HG03139 (cell line): ENCODE results near the gene DCXR.
"Not testable (repeated sequence)": the region's sequence is repeated elsewhere in the genome, so short reads cannot be mapped to it uniquely, and the experiment has no call there.

ENCODE experiments used
- ATAC-seq: cut with Tn5 transposase; IDR thresholded peaks from one replicate; pipeline ENCODE4 v1.9.1; 2021; ENCODE audit not compliant: unreplicated experiment

Gene DCXR

DNA sequence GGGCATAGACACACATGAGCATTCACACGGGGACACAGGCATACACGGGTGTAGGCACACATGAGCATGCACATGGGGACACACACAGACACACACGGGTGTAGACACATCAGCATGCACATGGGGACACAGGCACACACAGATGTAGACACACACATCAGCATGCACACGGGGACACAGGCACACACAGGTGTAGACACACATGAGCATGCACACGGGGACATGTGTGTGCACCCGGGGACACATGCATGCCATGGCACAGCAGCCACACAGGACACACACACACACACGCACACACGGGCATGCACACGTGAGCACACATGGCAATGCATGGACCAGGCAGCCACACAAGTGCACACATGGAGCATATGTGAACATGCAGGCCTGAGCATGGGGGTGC, 5.2 kb upstream of the DCXR start:
- ATAC-seq = no peak

DNA sequence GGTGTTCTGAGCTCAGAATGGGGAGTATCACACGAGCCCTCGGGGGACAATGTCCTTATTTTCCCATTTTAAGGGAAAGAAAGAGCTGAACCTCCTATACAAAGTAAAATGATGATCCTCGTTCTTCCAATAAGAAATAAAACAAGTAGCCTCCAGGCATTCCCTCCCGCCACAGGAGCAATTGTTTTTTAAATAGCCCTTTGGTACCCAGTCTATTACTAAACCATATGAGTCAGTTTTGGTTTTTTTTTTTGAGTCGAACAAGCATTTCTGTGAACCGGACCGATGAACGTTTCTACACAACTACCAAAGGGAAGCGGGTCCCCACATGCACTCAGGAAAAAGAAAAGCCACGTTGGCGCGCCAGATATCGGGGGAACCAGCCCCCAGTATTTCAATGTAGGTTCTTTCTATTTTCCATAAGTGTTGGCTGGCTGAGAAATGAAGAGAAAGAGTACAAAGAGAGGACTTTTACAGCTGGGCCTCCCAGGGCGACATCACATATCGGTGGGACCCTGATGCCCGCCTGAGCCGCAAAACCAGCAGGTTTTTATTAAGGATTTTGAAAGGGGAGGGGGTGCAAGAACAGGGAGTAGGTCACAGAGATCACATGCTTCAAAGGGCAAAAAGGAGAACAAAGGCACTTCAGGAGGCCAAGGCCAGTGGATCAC, 3.8 kb upstream of the DCXR start:
- ATAC-seq = no peak

DNA sequence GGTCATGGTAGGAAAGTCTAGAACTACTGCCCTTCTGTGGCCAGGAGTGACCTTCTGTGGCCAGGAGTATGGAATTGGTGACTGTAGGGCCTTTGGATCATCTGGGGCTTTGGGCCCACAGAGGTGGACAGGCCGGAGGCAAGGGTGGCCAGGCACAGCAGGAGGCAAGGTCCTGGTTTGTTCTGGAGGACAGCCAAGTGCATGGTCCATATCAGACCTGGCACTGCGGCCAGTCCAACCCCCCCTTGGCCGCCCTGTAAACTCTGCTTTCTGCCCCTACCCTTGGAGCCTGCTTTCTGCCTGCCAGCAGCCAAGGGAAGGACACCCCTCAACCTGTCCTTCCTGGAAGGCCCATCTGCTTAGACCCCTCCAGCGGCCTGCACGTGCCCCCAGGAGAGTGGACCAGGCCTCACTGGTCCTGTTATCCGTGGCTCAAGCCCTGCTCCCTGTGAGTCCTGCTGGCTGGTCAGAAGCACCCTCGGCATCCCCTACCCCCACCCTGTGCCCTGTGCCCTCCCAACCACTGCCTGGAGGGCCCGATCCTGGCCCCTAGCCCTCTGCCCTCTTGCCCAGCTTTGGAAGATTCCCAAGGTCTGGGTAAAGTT, 2.3 kb upstream of the DCXR start:
- no peak for ATAC-seq

DNA sequence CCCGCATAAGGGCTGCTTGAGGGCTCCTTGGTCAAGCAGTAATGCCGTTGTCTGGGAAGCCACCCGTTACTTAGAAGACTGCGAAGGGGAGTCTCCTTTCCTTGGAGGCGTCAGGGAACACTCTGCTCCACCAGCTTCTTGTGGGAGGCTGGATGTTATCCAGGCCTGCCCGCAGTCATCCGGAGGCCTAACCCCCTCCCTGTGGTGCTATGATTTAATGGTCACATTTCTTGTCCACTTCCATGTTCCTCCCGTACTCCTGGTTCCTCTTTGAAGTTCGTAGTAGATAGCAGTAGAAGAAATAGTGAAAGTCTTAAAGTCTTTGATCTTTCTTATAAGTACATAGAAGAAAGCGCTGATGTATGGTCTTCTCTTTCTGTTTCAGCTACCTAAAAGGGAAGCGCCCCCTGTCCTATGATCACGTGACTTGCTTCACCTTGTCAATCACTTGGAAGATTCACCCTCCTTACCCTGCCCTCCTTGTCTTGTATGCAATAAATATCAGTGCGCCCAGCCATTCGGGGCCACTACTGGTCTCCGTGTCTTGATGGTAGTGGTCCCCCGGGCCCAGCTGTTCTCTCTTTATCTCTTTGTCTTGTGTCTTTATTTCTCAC, 1.4 kb upstream of the DCXR start:
- ATAC-seq = not testable (repeated sequence)

DNA sequence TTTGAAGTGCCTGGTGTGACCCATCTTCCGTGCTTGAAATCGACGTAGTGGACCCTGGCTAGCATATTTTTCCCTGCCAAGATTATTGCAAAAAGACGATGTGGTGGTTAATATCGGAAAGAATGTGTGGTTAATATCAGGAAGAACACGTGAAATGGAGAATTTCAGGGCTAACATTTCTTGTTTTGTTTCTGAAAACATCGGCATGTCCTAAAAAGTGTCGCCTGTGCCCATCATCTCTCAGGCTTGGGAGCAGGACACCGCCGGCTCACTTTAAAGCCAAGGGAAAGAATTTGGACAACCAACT, 345 bp upstream of the DCXR start:
- ATAC-seq = no peak

DNA sequence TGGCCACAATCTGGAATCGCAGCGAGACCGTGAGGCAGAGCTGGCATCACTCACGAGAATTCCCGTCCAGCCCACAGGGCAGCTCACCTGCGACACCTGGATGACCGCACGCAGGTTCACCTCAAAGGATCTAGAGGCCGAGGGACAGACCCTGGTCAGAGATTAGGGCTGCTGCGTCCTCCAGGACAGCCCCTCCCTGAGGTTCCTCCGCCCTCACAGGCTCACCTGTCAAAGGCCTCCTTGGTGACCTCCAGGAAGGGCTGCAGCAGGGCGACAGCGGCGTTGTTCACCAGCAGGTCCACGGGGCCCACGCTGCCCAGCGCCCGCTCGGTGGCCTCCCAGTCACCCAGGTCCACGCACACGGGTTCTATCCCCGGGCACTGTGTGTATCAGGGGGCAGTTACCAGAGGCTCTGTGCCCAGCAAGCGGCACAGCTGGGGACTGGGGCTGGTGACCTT, 834 bp downstream of the DCXR start:
- no peak for ATAC-seq

DNA sequence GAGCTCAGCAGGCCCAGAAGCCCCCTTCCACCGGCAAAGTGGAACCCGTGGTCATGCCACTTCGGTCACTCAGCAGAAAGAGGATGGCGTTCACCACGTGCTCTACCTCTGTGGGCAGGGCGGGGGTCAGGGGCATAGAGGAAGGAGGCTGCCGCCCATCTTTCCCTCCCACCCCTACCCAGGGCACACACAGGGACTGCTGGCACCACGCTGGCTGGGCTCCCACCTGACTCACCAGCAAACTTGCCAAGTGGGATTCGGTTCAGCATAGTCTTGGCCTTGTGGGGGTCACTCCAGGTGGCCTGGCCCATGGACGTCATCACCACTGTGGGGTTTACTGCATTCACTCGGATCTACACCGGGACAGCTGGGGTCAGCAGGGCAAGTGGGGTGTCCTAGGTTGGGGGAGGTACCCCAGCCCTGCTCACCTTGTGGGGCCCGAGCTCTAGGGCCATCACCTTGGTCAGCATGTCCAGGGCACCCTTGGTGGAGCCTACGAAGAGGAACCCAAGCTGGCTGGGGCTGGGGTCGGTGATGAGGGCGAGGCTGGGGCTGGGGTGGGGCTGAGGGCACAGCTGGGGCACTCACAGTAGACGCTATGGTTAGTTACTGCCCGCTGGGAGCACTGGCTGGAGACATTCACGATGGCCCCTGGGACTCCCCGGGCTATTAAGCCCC, 1.4 kb downstream of the DCXR start:
- ATAC-seq = no peak

DNA sequence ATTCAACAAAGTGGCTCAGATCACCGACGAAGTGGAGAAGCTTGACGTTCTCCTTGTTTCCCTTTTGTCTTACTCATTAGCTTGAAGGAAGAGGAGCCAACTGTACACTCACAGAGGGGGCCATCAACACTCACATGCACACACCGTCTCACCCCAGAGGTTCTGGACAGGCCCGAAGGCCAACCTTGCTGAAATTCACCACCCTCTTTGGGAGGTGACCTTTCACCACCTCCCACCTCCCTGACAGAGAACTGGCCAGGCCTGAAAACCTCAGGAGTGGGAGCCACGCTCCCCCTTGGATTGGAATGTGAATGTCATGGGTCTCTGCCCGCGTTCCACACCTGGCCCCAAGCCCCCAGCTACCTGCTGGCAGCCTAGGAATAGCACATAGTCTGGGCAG, 2.0 kb downstream of the DCXR start:
- no peak for ATAC-seq

DNA sequence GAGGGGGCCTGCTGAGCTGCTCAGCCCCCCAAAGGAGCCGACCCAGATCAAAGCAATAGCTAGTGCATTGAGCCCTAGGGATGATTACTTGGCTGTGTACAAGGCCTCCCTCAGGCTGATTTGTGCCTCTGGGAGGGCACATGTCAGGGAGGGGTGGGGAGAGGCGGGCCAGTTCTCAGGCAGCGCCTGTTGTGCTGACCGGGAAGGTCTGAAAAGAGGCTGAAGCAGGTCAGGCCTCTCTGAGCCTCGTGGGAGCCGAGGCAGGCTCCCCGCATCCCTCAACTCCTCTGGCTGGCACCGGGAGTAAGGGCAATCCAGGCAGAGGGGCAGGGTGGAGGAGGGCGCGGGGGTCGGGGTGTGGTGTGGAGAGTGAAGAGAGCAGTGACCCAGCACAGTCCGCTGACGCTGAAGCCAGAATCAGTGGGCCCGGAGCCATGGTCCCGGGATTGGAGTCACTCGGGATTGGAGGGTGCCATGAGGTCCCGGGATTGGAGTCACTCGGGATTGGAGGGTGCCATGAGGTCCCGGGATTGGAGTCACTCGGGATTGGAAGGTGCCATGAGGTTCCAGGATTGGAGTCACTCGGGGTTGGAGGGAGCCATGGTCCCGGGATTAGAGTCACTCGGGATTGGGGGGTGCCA, 3.0 kb downstream of the DCXR start:
- no peak for ATAC-seq

DNA sequence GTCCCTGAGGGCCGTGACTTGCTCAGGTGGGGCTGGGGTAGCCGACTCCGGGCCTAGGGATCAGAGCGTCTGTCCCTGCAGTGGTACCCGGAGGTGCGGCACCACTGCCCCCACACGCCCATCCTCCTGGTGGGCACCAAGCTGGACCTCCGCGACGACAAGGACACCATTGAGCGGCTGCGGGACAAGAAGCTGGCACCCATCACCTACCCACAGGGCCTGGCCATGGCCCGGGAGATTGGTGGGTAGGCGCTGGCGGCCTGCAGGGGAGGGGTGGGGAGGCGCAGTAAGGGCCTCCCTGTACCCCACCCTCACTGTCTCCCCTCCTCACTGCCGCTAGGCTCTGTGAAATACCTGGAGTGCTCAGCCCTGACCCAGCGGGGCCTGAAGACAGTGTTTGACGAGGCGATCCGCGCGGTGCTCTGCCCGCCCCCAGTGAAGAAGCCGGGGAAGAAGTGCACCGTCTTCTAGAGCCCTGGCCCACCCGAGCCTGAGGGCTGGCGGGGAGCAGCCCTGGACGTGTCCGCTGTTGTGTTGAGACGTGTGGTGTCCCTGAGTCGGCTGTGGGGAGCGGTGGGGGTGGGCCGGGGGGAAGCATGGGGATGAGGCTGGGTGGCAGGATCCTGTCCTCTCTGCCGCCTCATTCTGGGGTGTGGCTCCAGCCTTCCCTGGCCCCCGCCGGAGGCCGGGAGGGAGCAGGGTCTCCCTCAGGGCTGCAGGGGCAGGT, 4.0 kb downstream of the DCXR start:
- ATAC-seq = no peak

DNA sequence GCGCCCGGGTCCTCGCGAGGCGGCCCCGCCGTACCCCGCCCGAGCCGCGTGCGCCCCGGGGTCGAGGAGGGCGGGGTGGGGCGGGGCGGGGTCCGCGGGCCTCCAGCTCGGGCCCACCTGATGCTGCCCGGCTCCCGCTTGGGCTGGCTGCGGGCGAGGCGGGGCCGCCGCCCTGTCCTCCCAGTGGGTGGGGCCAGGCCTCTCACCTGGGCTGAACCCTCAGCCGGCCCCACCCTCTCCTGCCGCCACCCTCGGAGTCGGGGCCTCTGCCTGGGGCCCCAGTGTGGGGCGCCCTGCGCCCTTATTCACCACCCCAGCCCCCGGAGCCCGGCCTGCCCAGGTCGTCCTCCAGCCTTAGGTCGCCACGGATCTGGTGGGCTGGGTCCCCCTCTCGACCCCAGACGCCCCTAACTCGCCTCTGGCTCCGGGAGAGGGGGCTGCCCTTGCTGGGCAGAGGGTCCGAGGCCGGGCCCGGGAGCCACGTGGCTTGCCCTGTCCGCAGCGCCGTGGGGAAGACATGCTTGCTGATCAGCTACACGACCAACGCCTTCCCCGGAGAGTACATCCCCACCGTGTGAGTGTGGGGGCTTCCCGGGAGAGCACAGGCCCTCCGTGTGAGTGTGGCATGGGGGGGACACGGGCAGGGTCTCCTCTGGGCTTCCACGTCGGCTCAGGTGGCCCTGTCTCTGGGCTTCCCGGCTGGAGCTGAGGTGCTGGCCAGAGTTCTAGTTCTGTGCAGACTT, 5.4 kb downstream of the DCXR start:
- ATAC-seq = no peak

DNA sequence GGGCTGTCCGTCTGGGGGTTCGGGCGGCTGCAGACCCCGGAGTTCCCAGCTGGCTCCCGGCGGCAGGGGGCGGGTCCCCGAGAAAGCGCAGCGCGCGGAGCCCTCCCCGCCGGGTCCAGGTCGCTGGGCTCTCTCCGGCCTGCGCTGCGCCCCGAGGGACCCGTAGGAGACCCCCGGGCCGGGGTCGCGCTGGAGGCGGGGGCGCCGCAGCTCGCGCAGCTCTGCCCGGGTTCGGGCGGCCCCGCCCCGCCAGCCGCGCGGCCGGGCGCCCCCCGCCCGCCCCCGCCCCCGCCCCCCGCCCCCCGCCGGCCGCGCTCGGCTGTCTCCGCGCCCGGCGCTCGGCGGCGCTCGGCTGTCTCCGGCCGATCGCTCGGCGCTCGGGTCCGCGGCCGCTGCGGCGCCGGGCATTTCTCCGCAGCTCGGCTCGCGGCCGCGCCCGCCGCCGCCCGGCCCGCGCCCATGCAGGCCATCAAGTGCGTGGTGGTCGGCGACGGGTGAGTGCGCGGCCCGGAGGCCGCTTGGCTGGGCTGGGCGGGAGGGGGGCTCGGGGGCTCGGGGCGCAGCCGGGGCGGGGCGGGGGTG, 6.1 kb downstream of the DCXR start, which contains the start of gene RAC3:
Gene RAC3, plus strand, starts transcription at position 376 of the 582 bp plus-strand sequence. Its CDS starts 84 bp downstream, at position 460.
- ATAC-seq = no peak

DNA sequence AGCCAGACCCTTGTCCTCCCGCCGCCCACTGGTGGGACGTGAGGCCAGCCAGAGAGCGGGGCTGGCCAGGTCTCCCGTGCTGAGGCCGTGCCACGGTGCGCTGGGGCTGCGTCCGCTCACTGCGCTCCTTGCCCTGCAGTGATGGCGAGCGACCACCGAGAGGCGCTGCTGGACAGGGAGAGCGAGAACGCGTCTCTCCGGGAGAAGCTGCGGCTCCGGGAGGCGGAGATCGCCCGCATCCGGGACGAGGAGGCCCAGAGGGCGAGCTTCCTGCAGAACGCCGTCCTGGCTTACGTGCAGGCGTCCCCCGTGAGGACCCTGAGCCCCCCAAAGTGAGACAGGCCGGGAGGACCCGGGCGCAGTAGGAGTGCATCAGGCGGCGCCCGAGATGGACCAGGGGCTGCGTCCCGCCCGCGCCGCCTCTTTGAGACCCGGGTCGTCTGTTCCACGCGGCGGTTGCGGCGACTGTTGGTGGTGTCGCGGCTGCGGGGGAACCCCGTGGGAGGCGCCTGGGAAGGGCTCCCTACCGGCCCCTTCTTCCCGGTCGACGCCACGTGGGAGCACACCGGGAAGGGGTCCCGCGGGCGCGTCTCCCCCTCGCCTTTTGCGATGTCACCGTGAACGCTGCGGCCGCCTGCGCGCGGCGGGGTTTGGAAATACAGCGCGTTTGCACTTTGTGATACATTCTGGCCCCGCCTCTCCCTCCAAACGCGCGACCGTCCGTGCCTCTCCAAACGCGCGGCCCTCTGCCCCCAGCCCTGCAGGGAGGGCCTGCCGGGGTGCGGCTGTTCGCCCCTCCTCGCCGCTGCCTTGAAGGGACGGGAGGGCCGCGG, 6.8 kb downstream of the DCXR start:
- no peak for ATAC-seq

DNA sequence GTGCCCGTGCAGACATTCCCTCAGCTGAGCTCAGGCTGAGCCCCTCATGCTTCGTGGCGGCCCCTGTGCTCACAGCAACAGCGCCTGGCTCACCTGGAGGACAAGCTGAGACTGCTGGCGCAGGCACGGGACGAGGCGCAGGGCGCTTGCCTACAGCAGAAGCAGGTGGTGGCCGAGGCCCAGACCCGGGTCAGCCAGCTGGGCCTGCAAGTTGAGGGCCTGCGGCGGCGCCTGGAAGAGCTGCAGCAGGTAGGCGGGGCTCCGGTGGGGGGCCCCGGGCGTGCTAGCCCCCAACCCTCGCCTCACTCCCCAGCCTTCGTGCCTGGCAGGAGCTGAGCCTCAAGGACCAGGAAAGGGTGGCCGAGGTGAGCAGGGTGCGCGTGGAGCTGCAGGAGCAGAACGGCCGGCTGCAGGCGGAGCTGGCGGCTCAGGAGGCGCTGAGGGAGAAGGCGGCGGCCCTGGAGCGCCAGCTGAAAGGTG, 7.5 kb downstream of the DCXR start:
- ATAC-seq = no peak

DNA sequence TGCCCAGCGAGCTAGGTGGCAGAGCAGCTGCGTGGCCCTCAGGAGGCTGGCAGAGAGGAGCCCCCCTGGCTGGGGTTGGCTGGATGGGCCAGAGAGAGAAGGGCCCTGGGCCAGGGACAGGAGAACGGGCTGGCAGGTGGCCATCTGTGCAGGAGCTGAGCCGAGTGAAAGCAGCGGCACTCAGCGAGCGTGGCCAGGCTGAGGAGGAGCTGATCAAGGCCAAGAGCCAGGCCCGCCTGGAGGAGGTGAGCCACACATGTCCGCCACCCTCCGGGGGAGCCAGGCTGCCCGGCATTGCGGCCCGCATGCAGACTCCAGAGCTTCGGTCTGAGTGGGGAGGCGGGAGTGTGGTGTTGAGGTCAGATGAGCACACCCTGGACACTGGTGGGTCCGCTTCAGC, 8.1 kb downstream of the DCXR start:
- no peak for ATAC-seq

DNA sequence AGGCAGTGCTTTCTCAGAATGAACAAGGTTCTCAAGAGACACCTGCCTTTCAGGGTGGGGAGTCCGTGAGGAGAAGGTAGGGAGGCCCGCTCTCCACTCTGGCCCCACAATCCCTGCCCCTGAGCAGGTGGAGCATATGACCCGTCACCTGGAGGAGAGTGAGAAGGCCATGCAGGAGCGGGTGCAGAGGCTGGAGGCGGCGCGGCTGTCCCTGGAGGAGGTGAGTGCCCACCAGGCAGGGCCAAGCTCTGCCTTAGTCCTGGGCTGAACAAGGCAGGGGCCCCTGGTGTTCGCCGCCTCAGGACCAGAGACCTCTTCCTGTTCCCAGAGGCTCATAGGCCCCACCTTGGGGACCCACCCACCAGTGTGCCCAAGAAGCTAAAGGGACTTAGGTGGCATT, 8.5 kb downstream of the DCXR start:
- no peak for ATAC-seq

DNA sequence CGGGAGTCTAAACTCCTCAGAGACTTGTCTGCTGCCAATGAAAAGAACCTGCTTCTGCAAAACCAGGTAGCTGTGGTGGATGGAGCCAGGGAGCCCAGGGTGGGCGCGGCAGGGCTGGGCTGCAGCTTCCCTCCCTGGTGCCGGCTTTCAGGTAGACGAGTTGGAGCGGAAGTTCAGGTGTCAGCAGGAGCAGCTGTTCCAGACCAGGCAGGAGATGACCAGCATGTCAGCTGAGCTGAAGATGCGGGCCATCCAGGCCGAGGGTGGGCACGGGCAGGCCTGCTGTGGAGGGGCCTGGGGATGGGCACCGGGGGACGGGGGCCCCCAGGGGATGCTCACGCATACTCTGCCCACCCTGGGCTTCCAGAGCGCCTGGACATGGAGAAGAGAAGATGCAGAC, 9.3 kb downstream of the DCXR start:
- ATAC-seq = no peak

DNA sequence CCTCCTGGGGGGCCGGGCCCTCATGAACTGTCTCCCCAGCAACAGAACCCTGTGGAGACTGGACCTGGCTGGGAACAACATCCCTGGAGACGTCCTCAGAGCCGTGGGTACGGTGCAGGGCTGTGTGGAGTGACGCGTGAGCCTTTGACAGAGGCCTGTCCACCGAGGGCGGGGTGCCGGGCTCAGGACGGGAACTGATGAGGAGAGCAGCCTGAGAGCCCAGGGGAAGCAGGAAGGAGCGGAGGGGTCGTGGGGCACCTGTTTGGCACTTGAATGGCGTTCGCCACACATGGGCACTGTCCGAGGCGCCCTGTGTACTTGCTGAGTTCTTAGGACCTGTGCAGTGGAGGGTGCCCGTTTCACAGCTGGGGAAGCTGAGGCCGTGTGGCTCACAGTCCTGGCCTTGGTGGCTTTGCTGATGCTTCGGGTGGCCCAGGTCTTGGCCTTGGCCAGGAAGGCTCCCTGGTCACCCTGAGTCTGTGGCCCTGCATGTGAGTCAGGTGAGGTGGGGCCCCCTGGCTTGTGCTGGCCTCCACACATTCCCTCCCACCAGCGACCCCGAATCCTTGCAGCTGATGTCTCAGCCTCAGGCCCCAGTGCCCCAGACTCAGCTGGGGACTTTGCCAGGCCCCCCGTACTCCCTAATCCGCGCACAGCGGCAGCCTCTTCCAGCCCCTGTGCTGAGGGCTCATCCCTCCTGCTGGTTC, 11.9 kb downstream of the DCXR start:
- ATAC-seq = no peak
